K562 (cell line): ENCODE measurements around the gene PPM1F. TPM values are rescaled to one million over a fixed set of nuclear protein-coding genes. Genes with fewer than 3 reads are reported as not detected.

Experiments used
- E2F3 ChIP-seq: fragments of 250-450 bp; sonication (Bioruptor Pico); IDR thresholded peaks from 2 replicates; pipeline ENCODE4 v1.4.0; 2020; ENCODE audit warnings: mild to moderate bottlenecking
- MAFG ChIP-seq: fragments of 450-650 bp; conservative IDR thresholded peaks from 2 replicates; pipeline ENCODE4 v1.6.1; 2016; ENCODE audit warnings: missing genetic modification characterization, missing compliant biosample characterization
- SIN3A ChIP-seq, 2 experiments: fragments of 150-350 bp in 1 of 2; IDR thresholded peaks; 2 replicates each; pipeline ENCODE4 v1.6.1; 2011 to 2016; ENCODE audit warnings: borderline replicate concordance in 2 of 2, low read depth in 2 of 2, low read length in 2 of 2, mild to moderate bottlenecking in 2 of 2, moderate library complexity in 2 of 2; ENCODE audit not compliant: control insufficient read depth in 1 of 2
- SIX5 ChIP-seq, 2 experiments: IDR thresholded peaks; 2 replicates each; pipeline ENCODE4 v1.6.1; 2011; ENCODE audit warnings: low read length in 2 of 2, borderline replicate concordance in 1 of 2, low read depth in 1 of 2, mild to moderate bottlenecking in 1 of 2, moderate library complexity in 1 of 2; ENCODE audit not compliant: insufficient read depth in 1 of 2
- SMARCA5 ChIP-seq: fragments of 450-650 bp; IDR thresholded peaks from 2 replicates; pipeline ENCODE4 v1.6.1; 2016
- SPI1 ChIP-seq: IDR thresholded peaks from 2 replicates; pipeline ENCODE4 v1.6.1; 2011; ENCODE audit warnings: low read depth, low read length, control low read depth, borderline replicate concordance
- WHSC1 ChIP-seq: IDR thresholded peaks from one replicate; pipeline ENCODE4 v1.6.1; 2012; ENCODE audit warnings: low read length, control low read depth, inconsistent platforms
- ZNF408 ChIP-seq: fragments of 250-450 bp; sonication (Bioruptor Pico); IDR thresholded peaks from 2 replicates; pipeline ENCODE4 v1.4.0; 2020; ENCODE audit warnings: low read depth, mild to moderate bottlenecking, moderate library complexity
- ZNF583 ChIP-seq: fragments of 250-450 bp; sonication (Bioruptor Pico); IDR thresholded peaks from 2 replicates; pipeline ENCODE4 v1.4.0; 2020
- polyA plus RNA-seq, 8 experiments: library from polyadenylated mRNA; depleted of rRNA in 4 of 8; stranded (reverse) in 5 of 8; unstranded in 3 of 8; fragments of >200 nt; fragmentation: Nextera tagmentation in 2 of 8; fragmentation: Illumina TruSeq in 1 of 8; extraction: Ambion mirVana in 2 of 8; extraction: Trizol in 1 of 8; gene quantifications; 2 replicates each; pipeline versions ENCODE4 v1.2.1 to v1.2.3, GENCODE V29; 2011 to 2014; ENCODE audit warnings: inconsistent platforms in 1 of 8, missing spikeins in 1 of 8
- total RNA-seq, 7 experiments: library from RNA; depleted of rRNA in 6 of 7; stranded (reverse); fragments of >200 nt in 6 of 7; fragmentation: Illumina TruSeq in 2 of 7; extraction: Trizol in 2 of 7; gene quantifications; 2 replicates each; pipeline versions ENCODE4 v1.2.1 to v1.2.3, GENCODE V29; 2011 to 2021; ENCODE audit warnings: low replicate concordance in 1 of 7
- TF ChIP-seq, protein P1 (sequence below), 2 experiments: fragments of 450-650 bp; formaldehyde crosslinking in 1 of 2; IDR thresholded peaks; 2 replicates each; pipeline versions ENCODE4 v1.4.0 to v1.6.1; 2014 to 2020; ENCODE audit warnings: mild to moderate bottlenecking in 2 of 2, borderline replicate concordance in 1 of 2, low read depth in 1 of 2
- TF ChIP-seq, protein P2 (sequence below), 3 experiments: IDR thresholded peaks in 2 of 3; conservative IDR thresholded peaks in 1 of 3; 2 replicates each; pipeline ENCODE4 v1.5.1; 2011 to 2012; ENCODE audit warnings: low read length in 3 of 3, mild to moderate bottlenecking in 3 of 3, control low read depth in 2 of 3, improper control_type of control experiment in 1 of 3, inconsistent platforms in 1 of 3, low read depth in 1 of 3, mixed read lengths in 1 of 3, moderate library complexity in 1 of 3; ENCODE audit not compliant: insufficient read depth in 2 of 3
- TF ChIP-seq, protein P3 (sequence below): sonication (generic); formaldehyde crosslinking; IDR thresholded peaks from 2 replicates; pipeline ENCODE4 v1.8.0; 2022; ENCODE audit warnings: mild to moderate bottlenecking, low read depth, missing genetic modification reagents
- TF ChIP-seq, protein P4 (sequence below): sonication (generic); formaldehyde crosslinking; IDR thresholded peaks from 2 replicates; pipeline ENCODE4 v1.8.0; 2022; ENCODE audit warnings: mild to moderate bottlenecking, missing genetic modification reagents

Gene PPM1F
- total and polyA plus RNA-seq, 9 of the 15 experiments (the other 6 are each of a cell fraction or from before 2014, with no cell fraction given), result 2.1 to 159 (median 64.0) TPM

DNA sequence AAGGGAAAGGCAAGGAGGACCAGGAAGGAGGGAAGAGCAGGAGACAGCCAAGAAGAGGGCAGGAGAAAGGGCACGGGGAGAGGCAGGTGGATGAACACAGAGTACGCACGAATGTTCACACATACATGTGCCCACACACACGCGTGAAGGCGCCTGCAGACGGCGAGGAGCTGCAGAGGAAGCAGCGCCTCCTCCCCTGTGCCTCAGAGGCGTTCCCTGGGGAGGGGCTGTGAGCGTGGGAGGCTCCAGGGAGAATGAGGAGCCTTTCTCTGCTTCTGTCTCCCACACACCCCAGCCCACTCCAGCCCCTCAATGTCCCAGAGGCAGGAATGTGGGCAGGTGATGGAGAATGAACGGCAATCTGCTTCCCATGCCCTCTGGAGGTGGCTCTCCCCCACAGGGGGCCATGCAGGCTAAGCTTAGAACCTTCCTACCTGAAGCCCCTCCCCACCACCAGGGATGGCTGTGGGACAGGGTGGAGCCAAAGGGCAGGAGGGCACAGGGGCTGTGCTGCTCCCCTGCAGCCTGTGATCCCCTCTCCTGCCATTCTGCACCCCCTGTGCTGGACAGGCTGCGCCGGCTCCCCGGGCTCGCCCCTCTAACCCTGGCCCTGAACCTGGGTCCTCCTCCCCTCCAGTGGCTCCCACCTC, 25.3 kb downstream of the PPM1F start (continued):
- TF ChIP-seq, protein P1, sequence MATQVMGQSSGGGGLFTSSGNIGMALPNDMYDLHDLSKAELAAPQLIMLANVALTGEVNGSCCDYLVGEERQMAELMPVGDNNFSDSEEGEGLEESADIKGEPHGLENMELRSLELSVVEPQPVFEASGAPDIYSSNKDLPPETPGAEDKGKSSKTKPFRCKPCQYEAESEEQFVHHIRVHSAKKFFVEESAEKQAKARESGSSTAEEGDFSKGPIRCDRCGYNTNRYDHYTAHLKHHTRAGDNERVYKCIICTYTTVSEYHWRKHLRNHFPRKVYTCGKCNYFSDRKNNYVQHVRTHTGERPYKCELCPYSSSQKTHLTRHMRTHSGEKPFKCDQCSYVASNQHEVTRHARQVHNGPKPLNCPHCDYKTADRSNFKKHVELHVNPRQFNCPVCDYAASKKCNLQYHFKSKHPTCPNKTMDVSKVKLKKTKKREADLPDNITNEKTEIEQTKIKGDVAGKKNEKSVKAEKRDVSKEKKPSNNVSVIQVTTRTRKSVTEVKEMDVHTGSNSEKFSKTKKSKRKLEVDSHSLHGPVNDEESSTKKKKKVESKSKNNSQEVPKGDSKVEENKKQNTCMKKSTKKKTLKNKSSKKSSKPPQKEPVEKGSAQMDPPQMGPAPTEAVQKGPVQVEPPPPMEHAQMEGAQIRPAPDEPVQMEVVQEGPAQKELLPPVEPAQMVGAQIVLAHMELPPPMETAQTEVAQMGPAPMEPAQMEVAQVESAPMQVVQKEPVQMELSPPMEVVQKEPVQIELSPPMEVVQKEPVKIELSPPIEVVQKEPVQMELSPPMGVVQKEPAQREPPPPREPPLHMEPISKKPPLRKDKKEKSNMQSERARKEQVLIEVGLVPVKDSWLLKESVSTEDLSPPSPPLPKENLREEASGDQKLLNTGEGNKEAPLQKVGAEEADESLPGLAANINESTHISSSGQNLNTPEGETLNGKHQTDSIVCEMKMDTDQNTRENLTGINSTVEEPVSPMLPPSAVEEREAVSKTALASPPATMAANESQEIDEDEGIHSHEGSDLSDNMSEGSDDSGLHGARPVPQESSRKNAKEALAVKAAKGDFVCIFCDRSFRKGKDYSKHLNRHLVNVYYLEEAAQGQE (IDR thresholded peaks at IDR 0.05; ENCODE audit: borderline replicate concordance), result no peak
- TF ChIP-seq, protein P1 (CRISPR knock-in tag; IDR thresholded peaks at IDR 0.05; ENCODE audit: low read depth), result peak; percentile 68; the same call in 1 of the 2 replicates
- TF ChIP-seq E2F3, result peak; percentile 57; the same call in 1 of the 2 replicates
- 0 out of 4 replicates have a peak, but pooled peaks of 1 of the 2 experiments have one; percentile 29 for TF ChIP-seq SIN3A (IDR thresholded peaks at IDR 0.05; ENCODE audit: borderline replicate concordance in 2 of 2, control insufficient read depth in 1 of 2, low read depth in 2 of 2, low read length in 2 of 2)
- TF ChIP-seq, protein P2, sequence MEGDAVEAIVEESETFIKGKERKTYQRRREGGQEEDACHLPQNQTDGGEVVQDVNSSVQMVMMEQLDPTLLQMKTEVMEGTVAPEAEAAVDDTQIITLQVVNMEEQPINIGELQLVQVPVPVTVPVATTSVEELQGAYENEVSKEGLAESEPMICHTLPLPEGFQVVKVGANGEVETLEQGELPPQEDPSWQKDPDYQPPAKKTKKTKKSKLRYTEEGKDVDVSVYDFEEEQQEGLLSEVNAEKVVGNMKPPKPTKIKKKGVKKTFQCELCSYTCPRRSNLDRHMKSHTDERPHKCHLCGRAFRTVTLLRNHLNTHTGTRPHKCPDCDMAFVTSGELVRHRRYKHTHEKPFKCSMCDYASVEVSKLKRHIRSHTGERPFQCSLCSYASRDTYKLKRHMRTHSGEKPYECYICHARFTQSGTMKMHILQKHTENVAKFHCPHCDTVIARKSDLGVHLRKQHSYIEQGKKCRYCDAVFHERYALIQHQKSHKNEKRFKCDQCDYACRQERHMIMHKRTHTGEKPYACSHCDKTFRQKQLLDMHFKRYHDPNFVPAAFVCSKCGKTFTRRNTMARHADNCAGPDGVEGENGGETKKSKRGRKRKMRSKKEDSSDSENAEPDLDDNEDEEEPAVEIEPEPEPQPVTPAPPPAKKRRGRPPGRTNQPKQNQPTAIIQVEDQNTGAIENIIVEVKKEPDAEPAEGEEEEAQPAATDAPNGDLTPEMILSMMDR (IDR thresholded peaks at IDR 0.05 in 2 of 3, conservative IDR thresholded peaks at IDR 0.05 in 1 of 3; ENCODE audit: insufficient read depth in 2 of 3, low read depth in 1 of 3, low read length in 3 of 3), result 0 out of 6 replicates have a peak, but pooled peaks of 1 of the 3 experiments have one; percentile 0
- 0 out of 2 replicates have a peak, but pooled peaks have one; percentile 7 for TF ChIP-seq SPI1
- TF ChIP-seq, protein P3, sequence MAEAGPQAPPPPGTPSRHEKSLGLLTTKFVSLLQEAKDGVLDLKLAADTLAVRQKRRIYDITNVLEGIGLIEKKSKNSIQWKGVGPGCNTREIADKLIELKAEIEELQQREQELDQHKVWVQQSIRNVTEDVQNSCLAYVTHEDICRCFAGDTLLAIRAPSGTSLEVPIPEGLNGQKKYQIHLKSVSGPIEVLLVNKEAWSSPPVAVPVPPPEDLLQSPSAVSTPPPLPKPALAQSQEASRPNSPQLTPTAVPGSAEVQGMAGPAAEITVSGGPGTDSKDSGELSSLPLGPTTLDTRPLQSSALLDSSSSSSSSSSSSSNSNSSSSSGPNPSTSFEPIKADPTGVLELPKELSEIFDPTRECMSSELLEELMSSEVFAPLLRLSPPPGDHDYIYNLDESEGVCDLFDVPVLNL (CRISPR knock-in tag), result 0 out of 2 replicates have a peak, but pooled peaks have one; percentile 67
- peak; percentile 34; the same call in 1 of the 2 replicates for TF ChIP-seq ZNF583
- no peak for TF ChIP-seq MAFG
- TF ChIP-seq, protein P4, sequence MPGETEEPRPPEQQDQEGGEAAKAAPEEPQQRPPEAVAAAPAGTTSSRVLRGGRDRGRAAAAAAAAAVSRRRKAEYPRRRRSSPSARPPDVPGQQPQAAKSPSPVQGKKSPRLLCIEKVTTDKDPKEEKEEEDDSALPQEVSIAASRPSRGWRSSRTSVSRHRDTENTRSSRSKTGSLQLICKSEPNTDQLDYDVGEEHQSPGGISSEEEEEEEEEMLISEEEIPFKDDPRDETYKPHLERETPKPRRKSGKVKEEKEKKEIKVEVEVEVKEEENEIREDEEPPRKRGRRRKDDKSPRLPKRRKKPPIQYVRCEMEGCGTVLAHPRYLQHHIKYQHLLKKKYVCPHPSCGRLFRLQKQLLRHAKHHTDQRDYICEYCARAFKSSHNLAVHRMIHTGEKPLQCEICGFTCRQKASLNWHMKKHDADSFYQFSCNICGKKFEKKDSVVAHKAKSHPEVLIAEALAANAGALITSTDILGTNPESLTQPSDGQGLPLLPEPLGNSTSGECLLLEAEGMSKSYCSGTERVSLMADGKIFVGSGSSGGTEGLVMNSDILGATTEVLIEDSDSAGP, result no peak
- peak; percentile 39; the same call in 1 of the 2 replicates for TF ChIP-seq ZNF408
- peak; percentile 95 for TF ChIP-seq WHSC1
- TF ChIP-seq SMARCA5, result no peak
- no peak for TF ChIP-seq SIX5 (IDR thresholded peaks at IDR 0.05; ENCODE audit: borderline replicate concordance in 1 of 2, insufficient read depth in 1 of 2, low read depth in 1 of 2, low read length in 2 of 2)
